Karpas-422 (cell line): Measurements from ENCODE around the gene TMEM95. TPM values are rescaled to one million over a fixed set of nuclear protein-coding genes. Genes with fewer than 3 reads are reported as not detected.
A peak's percentile ranks its signal among the peaks of the same experiment; 100 is the strongest.

ENCODE experiments used
- DNase-seq: peaks from one replicate; pipeline ENCODE4 v3.0.0-alpha.2; 2015
- H2AFZ ChIP-seq: fragments of 200-600 bp; sonication (generic); 2 replicates; pipeline ENCODE4 v1.6.1; 2014; ENCODE audit warnings: antibody characterized with exemption, low read length, mixed read lengths
- H3K27ac ChIP-seq: fragments of 200-600 bp; sonication (generic); 2 replicates; pipeline ENCODE4 v1.5.1; 2014; ENCODE audit warnings: mild to moderate bottlenecking, low read length, moderate library complexity
- H3K27me3 ChIP-seq: fragments of 200-600 bp; sonication (generic); 2 replicates; pipeline ENCODE4 v1.6.1; 2014; ENCODE audit warnings: low read length, mixed read lengths
- H3K36me3 ChIP-seq: fragments of 200-600 bp; sonication (generic); 2 replicates; pipeline ENCODE4 v1.6.1; 2014; ENCODE audit warnings: low read length, mixed read lengths; ENCODE audit not compliant: insufficient read depth
- H3K4me1 ChIP-seq: fragments of 200-600 bp; sonication (generic); 2 replicates; pipeline ENCODE4 v1.6.1; 2014; ENCODE audit warnings: mild to moderate bottlenecking, low read length, mixed read lengths
- H3K4me2 ChIP-seq: fragments of 200-600 bp; sonication (generic); 2 replicates; pipeline ENCODE4 v1.6.1; 2014; ENCODE audit warnings: low read length, low read depth, mild to moderate bottlenecking; ENCODE audit not compliant: poor library complexity, severe bottlenecking
- H3K4me3 ChIP-seq: fragments of 200-600 bp; sonication (generic); 2 replicates; pipeline ENCODE4 v1.5.1; 2014; ENCODE audit warnings: mild to moderate bottlenecking, antibody characterized with exemption, low read length, mixed read lengths
- H3K79me2 ChIP-seq: fragments of 200-600 bp; sonication (generic); 2 replicates; pipeline ENCODE4 v1.6.1; 2014; ENCODE audit warnings: mild to moderate bottlenecking, low read length, mixed read lengths
- H3K9ac ChIP-seq: fragments of 200-600 bp; sonication (generic); 2 replicates; pipeline ENCODE4 v1.6.0; 2014; ENCODE audit warnings: low read length
- H3K9me2 ChIP-seq: fragments of 200-600 bp; sonication (generic), shearing (Covaris generic); replicated peaks from 2 replicates; pipeline ENCODE4 v1.6.0; 2014; ENCODE audit warnings: mild to moderate bottlenecking, low read length, moderate library complexity; ENCODE audit not compliant: insufficient read depth
- H3K9me3 ChIP-seq: fragments of 300-700, 200-600 bp; sonication (generic); 2 replicates; pipeline ENCODE4 v1.6.1; 2014; ENCODE audit warnings: low read length, mixed read lengths
- H4K20me1 ChIP-seq: fragments of 200-600 bp; sonication (generic); 2 replicates; pipeline ENCODE4 v1.6.1; 2014; ENCODE audit warnings: mild to moderate bottlenecking, antibody characterized with exemption, low read length, low read depth; ENCODE audit not compliant: insufficient read depth
- total RNA-seq: library from RNA; depleted of rRNA; stranded (reverse); fragments of >200 nt; shearing (Covaris generic); gene quantifications from 2 replicates; pipeline ENCODE4 v1.2.3, GENCODE V29; 2014; ENCODE audit warnings: low replicate concordance

Gene TMEM95
- total RNA-seq, 1 experiment from 2014 or later = not detected

DNA sequence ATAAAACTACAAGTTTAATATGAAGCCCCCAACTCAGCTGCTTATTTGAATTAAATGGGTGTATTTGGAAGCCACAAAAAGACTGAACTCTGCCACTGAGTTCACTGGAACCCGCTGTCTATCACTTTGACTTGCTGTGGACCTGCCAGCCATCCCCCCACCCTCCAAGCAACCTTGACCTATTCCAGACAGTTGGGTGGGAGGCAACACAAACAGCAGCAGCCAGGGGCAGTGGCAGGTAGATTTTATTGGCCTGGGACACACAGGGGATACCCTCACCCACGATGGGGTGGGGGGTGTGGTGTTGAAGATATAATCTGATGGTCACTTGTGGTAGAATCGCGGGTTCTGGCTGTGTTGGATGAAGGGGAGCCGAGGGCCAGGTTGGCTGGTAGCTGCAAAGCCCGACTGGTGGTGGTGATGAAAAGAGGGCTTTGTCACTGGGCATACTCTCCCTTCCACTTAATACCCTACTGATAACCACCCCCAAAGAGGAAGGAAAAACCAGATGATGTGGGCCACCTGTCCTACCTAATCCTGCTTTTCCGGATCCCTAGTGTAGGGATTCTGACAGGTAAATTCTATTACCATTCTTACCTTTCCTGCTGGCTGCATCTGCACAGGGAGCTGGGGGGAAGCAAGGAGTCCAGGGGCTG, 42.4 kb upstream of the TMEM95 start:
- DNase-seq = peak; percentile 57
- no peaks in the 10 kb centered on the region for H3K27me3 ChIP-seq
- peaks cover 63% of the 10 kb centered on the region for H3K4me1 ChIP-seq
- H3K79me2 ChIP-seq = peaks cover 34% of the 10 kb centered on the region
- peak overlapping the region; percentile 83 for H3K4me2 ChIP-seq
- no peak overlapping the region for H2AFZ ChIP-seq
- peaks cover 46% of the 10 kb centered on the region for H4K20me1 ChIP-seq
- H3K9ac ChIP-seq = peak overlapping the region; percentile 78
- H3K9me2 ChIP-seq = no peaks in the 10 kb centered on the region
- H3K4me3 ChIP-seq = peak overlapping the region; percentile 89; the same call in 1 of the 2 replicates
- H3K9me3 ChIP-seq = no peaks in the 10 kb centered on the region
- no peak overlapping the region for H3K27ac ChIP-seq
- H3K36me3 ChIP-seq = peaks cover 48% of the 10 kb centered on the region

DNA sequence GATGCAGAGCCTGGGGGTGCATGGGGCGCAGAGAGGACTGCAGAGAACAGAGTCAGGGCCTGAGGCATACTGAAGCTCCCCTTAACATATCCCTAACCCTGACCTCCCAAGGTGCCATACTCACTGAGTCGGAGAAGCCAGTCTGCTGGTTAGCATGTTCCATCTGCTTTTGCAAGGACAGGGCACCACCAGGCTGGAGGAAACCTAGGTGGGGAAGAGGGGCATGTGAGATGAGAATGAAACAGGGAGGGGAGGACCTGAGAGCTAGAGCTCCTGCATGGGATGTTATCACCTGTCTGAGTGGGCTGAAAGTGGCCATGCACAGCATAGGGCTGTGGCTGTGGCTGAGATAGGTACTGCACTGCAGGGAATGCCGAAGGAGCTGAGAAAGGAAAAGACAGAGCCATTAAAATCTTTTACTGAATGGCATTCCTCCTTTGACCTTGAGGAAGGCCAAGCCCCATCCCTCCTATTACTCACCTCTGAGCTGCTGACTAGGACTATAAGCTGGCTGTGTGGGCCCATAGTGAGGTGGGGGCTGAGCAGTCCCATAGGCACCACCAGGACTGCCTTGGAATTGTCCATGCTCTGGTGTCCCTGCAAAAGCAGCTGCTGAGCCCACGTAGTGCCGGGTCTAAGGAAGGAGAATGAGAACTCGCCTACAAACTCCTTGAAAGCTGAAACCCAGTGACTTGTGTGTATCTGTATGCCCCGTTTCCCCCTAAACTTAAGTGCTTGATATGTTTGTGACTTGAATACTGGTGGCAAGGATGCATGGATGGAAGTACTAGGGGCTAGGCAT, 41.7 kb upstream of the TMEM95 start:
- Histone ChIP-seq H3K79me2 (peaks cover 27% of the 10 kb centered on the region), H3K4me2 (peak overlapping the region; percentile 83)

DNA sequence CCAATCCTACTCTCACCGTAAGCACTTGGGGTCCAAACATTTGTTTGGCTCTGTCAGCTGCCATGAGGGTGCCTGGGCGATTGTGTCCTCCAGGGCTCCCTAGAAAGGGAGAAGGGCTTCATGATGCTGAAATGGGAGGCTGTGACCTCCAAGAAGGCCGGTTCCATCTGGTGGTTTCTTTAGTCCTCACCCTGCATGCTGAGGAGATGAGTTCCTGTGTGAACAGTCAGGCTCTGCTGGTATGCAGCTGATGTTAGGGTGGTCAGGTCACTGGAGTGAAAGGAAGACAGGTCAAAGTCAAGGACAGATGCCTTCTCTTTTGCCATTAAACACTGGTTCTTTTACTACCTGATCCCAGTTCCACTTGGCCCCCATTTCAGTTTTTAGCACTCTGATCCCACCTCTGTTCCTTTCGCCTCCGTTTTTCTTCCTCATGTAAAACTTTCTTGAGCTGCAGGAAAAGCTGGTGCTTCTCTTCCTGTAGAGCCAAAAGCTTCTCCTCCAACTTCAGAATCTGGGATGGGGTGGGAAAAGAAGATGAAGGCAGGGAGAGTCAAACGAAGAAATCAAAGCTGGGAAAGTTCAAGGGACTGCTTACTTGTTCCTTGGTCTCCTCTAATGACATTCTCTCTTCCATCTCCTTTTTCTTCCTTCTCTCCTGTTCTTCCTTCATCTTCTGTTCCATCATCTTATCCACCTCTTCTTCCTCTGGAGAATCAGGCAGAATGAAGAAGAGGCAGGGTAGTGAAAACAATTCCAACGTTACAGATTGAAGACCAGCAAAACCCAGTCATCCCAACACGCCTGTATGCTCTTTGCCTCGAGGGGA, 40.9 kb upstream of the TMEM95 start:
- Histone ChIP-seq H3K27me3 (no peaks in the 10 kb centered on the region), H3K9ac (peak overlapping the region; percentile 78), H3K27ac (peak overlapping the region; percentile 63), H3K9me2 (no peaks in the 10 kb centered on the region), H3K4me3 (peak overlapping the region; percentile 89), H4K20me1 (peaks cover 37% of the 10 kb centered on the region), H3K79me2 (peaks cover 19% of the 10 kb centered on the region), H3K9me3 (no peaks in the 10 kb centered on the region), H3K4me1 (peaks cover 57% of the 10 kb centered on the region), H3K4me2 (peak overlapping the region; percentile 83), H2AFZ (no peak overlapping the region), H3K36me3 (peaks cover 43% of the 10 kb centered on the region)
- DNase-seq = peak; percentile 74

More for the DNA sequence above, 41.7 kb upstream of the TMEM95 start:
- H3K4me1 ChIP-seq = peaks cover 63% of the 10 kb centered on the region
- peak; percentile 74 for DNase-seq
- H4K20me1 ChIP-seq = peaks cover 45% of the 10 kb centered on the region
- H3K36me3 ChIP-seq = peaks cover 52% of the 10 kb centered on the region
- H3K27ac ChIP-seq = peak overlapping the region; percentile 63; the same call in 1 of the 2 replicates
- no peaks in the 10 kb centered on the region for H3K9me3 ChIP-seq
- H3K9ac ChIP-seq = peak overlapping the region; percentile 78
- H3K4me3 ChIP-seq = peak overlapping the region; percentile 89
- no peaks in the 10 kb centered on the region for H3K27me3 ChIP-seq
- H2AFZ ChIP-seq = no peak overlapping the region
- no peaks in the 10 kb centered on the region for H3K9me2 ChIP-seq

DNA sequence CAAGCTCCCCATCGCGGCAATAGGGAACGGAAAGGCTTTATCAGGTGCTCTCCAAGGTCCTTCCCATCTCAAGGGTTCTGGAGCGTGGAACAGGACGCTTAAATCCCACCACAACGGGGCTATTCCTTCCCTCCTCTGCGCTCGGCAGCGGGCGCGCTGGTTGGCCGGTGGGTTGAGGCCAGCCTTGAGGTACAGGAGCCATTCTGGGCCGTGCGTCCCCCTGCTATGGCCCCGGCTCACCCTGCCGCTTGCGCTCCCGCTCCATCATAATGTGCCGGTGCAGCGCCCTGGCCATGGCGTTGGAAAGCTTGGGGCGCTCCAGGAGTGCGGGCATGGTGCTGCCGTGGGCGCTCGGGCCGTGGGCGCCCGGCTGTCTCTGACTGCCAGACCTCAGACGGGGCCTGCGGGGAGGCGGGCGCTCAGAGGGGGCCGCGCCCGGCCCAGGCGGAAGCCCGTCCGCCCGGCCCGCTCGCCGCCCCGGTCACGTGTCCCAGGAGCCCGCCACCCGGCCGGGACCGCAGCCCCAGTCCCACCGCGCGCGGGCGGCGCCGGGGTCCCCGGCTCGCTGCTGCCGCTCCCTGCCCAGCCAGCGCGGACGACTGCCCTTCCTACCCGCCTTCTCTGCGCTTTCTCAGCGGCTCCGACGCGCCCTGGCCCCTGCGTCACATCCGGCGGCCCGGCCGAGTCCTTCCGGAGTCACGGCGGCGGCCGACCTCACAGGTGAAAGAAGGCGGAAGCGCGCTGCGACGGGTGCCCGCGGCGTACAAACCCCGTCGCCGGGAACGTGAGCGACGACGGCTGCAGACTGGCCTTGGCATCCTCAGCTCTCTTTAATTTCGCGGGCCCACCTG, 40.0 kb upstream of the TMEM95 start, which contains the start of gene GPS2:
Gene GPS2 (minus strand): TSS at position 642 of the 851 bp plus-strand sequence. CDS start 308 bp downstream, at position 334.
- Histone ChIP-seq H3K36me3 (peaks cover 35% of the 10 kb centered on the region), H4K20me1 (peaks cover 28% of the 10 kb centered on the region), H3K9ac (peak within 1 kb of the TSS; percentile 78), H3K79me2 (peaks cover 10% of the 10 kb centered on the region), H3K4me2 (peak within 1 kb of the TSS; percentile 83), H3K27ac (peak within 1 kb of the TSS; percentile 63), H3K4me3 (peak within 1 kb of the TSS; percentile 89), H3K27me3 (no peaks in the 10 kb centered on the region), H3K9me2 (no peaks in the 10 kb centered on the region), H3K4me1 (peaks cover 49% of the 10 kb centered on the region), H2AFZ (no peak within 1 kb of the TSS), H3K9me3 (no peaks in the 10 kb centered on the region)
- DNase-seq = peak; percentile 96

DNA sequence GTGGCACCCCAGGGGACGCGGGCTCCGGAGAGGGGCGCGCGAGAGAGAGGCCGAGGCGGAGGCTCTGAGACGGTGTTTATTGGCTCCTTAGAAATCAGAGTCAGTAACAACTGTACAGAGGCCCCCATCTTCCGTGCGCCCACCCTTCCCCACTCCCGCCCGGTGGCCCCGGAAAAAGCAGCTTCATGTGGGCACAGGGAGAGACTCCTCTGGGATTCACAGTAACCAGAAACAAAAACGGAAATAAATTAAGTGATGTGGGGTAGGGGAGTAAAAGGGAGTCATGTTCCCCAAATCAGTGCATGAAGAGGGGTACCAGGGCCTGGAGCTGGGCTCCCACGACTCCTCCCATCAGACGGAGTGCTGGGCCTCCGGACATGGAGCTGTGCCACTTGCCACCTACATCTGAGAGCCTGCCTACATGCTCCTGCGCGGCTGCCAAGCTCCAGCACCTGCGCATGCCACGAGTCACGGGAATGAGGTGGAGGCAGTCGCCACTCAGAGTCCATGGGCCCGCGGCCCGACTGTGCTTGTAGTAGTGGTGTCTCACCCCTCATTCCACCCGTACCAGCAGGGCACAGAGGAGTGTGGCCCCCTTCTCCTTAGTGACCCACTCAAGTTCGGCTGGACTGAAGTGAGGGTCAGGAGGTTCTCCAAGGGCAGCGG, 39.3 kb upstream of the TMEM95 start:
- H3K4me3 ChIP-seq = peak overlapping the region; percentile 89
- H3K9me3 ChIP-seq = no peaks in the 10 kb centered on the region
- peak overlapping the region; percentile 78 for H3K9ac ChIP-seq
- DNase-seq = no peak
- peaks cover 3% of the 10 kb centered on the region for H3K79me2 ChIP-seq
- peak overlapping the region; percentile 63 for H3K27ac ChIP-seq
- peaks cover 41% of the 10 kb centered on the region for H3K4me1 ChIP-seq
- peaks cover 21% of the 10 kb centered on the region for H4K20me1 ChIP-seq
- peaks cover 30% of the 10 kb centered on the region for H3K36me3 ChIP-seq
- H3K27me3 ChIP-seq = no peaks in the 10 kb centered on the region
- no peaks in the 10 kb centered on the region for H3K9me2 ChIP-seq
- peak overlapping the region; percentile 83 for H3K4me2 ChIP-seq
- no peak overlapping the region for H2AFZ ChIP-seq

DNA sequence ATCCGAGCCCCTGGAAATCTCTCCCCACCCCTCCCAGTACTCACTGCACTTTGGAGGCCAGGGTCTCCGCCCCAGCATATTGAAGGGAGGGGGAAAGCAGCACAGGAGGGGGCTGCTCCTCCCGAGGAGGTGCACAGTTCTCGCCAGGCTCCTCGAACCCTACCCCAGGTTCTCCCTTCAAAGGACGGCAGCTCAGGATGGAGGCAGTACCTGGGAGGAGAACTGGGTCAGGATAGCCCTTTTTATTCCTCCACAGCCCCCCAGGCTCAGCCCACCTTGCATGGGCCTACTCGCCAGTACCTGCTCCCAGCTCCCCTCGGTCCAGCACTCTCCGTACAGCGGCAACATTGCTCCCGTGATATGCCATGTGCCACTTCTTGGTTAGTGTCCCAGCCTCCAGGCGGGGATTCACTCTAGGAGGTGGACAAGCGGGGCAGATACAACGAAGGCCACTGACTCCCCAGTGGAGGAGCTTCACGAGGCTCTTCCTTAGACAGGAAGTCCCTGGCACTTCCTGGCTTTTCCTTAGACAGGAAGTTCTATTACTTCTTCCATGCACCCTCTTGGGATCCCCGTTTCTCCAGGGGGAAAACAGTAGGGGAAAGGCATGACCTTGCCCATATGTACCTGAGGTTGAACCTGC, 37.7 kb upstream of the TMEM95 start:
- Histone ChIP-seq H3K9me2 (no peaks in the 10 kb centered on the region), H3K9me3 (no peaks in the 10 kb centered on the region), H3K9ac (no peak overlapping the region), H3K4me3 (no peak overlapping the region), H3K27me3 (no peaks in the 10 kb centered on the region), H3K36me3 (peaks cover 21% of the 10 kb centered on the region), H3K79me2 (no peaks in the 10 kb centered on the region), H4K20me1 (peaks cover 11% of the 10 kb centered on the region; the same call in 1 of the 2 replicates), H3K27ac (no peak overlapping the region), H2AFZ (no peak overlapping the region), H3K4me2 (no peak overlapping the region), H3K4me1 (peaks cover 32% of the 10 kb centered on the region)
- DNase-seq = no peak
